22Rv1 (cell line): Measurements from ENCODE around the gene EIF1AX.

ENCODE experiments used
- CTCF ChIP-seq: fragments of 450-650 bp; IDR thresholded peaks from 2 replicates; pipeline ENCODE4 v1.5.1; 2017; ENCODE audit warnings: mild to moderate bottlenecking
- ZFX ChIP-seq: fragments of 450-650 bp; IDR thresholded peaks from 2 replicates; pipeline ENCODE4 v1.6.1; 2017; ENCODE audit warnings: antibody characterized with exemption, borderline replicate concordance

GRCh38 chrX:20151689-20152088, 10.1 kb upstream of the EIF1AX start:
- TF ChIP-seq CTCF (no peak), ZFX (no peak)
